C4-2B (cell line): Measurements from ENCODE around the gene TAF11L8.

Experiments
- CTCF ChIP-seq: fragments of 450-650 bp; conservative IDR thresholded peaks from 2 replicates; pipeline ENCODE4 v1.5.1; 2017; ENCODE audit warnings: mild to moderate bottlenecking
- ZFX ChIP-seq: fragments of 450-650 bp; IDR thresholded peaks from 2 replicates; pipeline ENCODE4 v1.6.1; 2017

DNA sequence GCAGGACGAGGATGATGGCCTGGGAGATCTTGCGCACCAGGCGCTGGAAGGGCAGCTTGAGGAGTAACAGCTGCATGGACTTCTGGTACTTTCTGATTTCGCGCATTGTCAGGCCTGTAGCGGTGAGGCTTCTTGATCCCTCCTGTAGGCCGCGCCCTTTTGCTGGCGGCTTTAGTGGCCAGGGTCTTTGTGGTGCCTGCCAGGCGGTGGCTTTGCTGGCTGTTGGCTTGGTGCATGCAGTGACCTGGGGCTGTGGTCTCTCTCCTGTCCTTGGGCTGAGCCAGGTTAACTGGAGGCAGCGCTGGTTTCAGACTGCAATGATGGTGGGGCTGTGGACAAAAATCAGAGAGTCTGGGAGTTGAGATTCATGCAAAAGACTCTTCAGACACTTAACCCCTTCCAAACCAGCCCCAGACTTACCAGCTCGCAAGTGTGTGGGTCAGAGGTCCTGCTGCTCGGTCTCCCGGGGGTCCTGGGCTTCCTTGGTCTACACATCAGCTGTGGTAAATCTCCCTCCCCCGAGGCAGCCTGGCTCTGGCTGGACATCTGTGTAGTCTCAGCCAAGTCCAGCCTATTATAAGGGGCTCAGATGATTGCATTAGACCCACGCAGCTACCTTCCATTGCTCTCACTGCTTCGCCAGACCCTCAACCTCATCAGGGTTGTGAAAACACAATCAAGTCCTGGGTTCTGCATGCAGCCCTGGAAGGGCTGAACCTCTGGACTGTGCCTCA is 24.3 kb upstream of the TAF11L8 start:
- TF ChIP-seq CTCF: no peak
- no peak for TF ChIP-seq ZFX
